Kidney (tissue), 14 donors: ENCODE data around the gene SLC66A2. TPM values are rescaled to one million over a fixed set of nuclear protein-coding genes. Genes with fewer than 3 reads are reported as not detected.
"Not testable (repeated sequence)": the region's sequence is repeated elsewhere in the genome, so short reads cannot be mapped to it uniquely, and the experiment has no call there.

Source experiments
- DNase-seq, 5 donors: peaks; one replicate each; pipeline ENCODE4 v3.0.0-alpha.2; 2013 to 2020
- FAIRE-seq: peaks from 2 replicates; lab custom pipeline; 2012; peaks lifted over from hg19 to GRCh38; lab: Jason Lieb, UNC
- H3K27ac ChIP-seq, 2 donors: one replicate each; pipeline ENCODE4 v1.7.0; 2013; ENCODE audit warnings: low read depth in 2 of 2, low read length in 2 of 2, inconsistent platforms in 1 of 2
- H3K27me3 ChIP-seq: one replicate; pipeline ENCODE4 v1.7.1; 2013; ENCODE audit warnings: low read length, inconsistent platforms; ENCODE audit not compliant: control insufficient read depth, insufficient read depth
- H3K36me3 ChIP-seq, 3 donors: one replicate each; pipeline versions ENCODE4 v1.7.0 to v1.7.1; 2013; ENCODE audit warnings: low read length in 3 of 3, control low read depth in 1 of 3, inconsistent platforms in 1 of 3; ENCODE audit not compliant: insufficient read depth in 3 of 3, control insufficient read depth in 2 of 3
- H3K4me1 ChIP-seq, 3 donors: one replicate each; pipeline versions ENCODE4 v1.7.0 to v1.7.1; 2013; ENCODE audit warnings: low read length in 3 of 3, inconsistent platforms in 1 of 3, low read depth in 1 of 3; ENCODE audit not compliant: control insufficient read depth in 2 of 3, insufficient read depth in 2 of 3
- H3K4me3 ChIP-seq, 3 donors: one replicate each; pipeline versions ENCODE4 v1.7.0 to v1.8.1; 2013; ENCODE audit warnings: low read length in 3 of 3, control low read depth in 1 of 3, inconsistent platforms in 1 of 3
- H3K9ac ChIP-seq, 3 donors: one replicate each; pipeline versions ENCODE4 v1.7.0 to v1.7.1; 2013; ENCODE audit warnings: low read length in 3 of 3, control low read depth in 1 of 3, inconsistent platforms in 1 of 3
- H3K9me3 ChIP-seq, 3 donors: one replicate each; pipeline versions ENCODE4 v1.7.0 to v1.7.1; 2013; ENCODE audit warnings: low read length in 3 of 3, control low read depth in 1 of 3, inconsistent platforms in 1 of 3; ENCODE audit not compliant: control insufficient read depth in 2 of 3, insufficient read depth in 1 of 3
- CTCF ChIP-seq: IDR thresholded peaks from 3 replicates; pipeline ENCODE4 v1.5.1; 2012; ENCODE audit warnings: mild to moderate bottlenecking, moderate library complexity, borderline replicate concordance; ENCODE audit not compliant: insufficient read depth; ENCODE audit errors: extremely low read depth
- intact Hi-C: fragments of 100-400 bp; cut with DNase I; formaldehyde crosslinking; loops from one replicate; pipeline ENCODE4 v1.11.1; 2022
- polyA plus RNA-seq: library from polyadenylated mRNA; stranded (reverse); fragments of 350-450 nt; fragmentation: Illumina TruSeq; extraction: RNeasy Lipid Tissue Mini Kit (QIAGEN cat#74804); gene quantifications from one replicate; pipeline ENCODE4 v1.2.3, GENCODE V29; 2014; ENCODE audit warnings: low read depth, low replicate concordance; ENCODE audit not compliant: insufficient read depth
- total RNA-seq: library from RNA; stranded (reverse); fragmentation: NEBNext Ultra II Directional; extraction: Animal tissue kit (Norgen Biotek cat#: 25700); gene quantifications from one replicate; pipeline ENCODE4 v1.2.1, GENCODE V29; 2021
- donor health status: control.
- donor health status: control.
- donor health status: control.
- donor health status: control.
- donor health status: control.
- donor health status: DM: yes; HTN: yes; CAD: no.
- donor health status: Normal renal cell carcinoma (clear cell type).

The SLC66A2 gene
- total and polyA plus RNA-seq, 2 donors from 2014 or later: 41.9 to 45.5 TPM

GRCh38 chr18:79960921-79961526 lies 9.6 kb upstream of the SLC66A2 start:
- H3K4me1 ChIP-seq: peaks cover 0 to 10% (median 7%) of the 10 kb centered on the region in 3 donors
- intact Hi-C loops: no loop called here

GRCh38 chr18:79960161-79960801 lies 8.8 kb upstream of the SLC66A2 start:
- H3K9me3 ChIP-seq, H3K4me3 ChIP-seq, FAIRE-seq, H3K4me1 ChIP-seq, H3K27ac ChIP-seq, H3K27me3 ChIP-seq, H3K36me3 ChIP-seq, intact Hi-C loops, H3K9ac ChIP-seq: not testable (repeated sequence)
- DNase-seq: peak in 1 of 5 donors; percentile 32

More at GRCh38 chr18:79960921-79961526, 9.6 kb upstream of the SLC66A2 start:
- Histone ChIP-seq H3K36me3 (no peaks in the 10 kb centered on the region), H3K27me3 (no peaks in the 10 kb centered on the region), H3K4me3 (no peak overlapping the region), H3K9me3 (no peaks in the 10 kb centered on the region), H3K27ac (no peak overlapping the region), H3K9ac (no peak overlapping the region)
- DNase-seq: no peak
- FAIRE-seq: no peak
- TF ChIP-seq CTCF: no peak

DNA sequence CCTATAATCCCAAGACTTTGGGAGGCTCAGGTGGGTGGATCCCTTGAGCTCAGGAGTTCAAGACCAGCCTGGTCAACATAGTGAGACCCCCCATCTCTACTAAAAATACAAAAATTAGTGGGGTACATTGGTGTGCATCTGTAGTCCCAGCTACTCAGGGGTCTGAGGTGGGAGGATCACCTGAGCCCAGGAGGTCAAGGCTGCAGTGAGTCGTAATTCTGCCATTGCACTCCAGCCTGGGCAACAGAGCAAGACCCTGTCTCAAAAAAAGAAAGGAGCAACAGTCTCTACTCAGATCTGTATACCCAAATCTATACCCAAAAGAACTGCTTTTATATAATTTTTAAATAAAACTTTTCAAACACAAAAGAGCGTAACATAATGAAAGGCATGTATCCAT lies 7.5 kb upstream of the SLC66A2 start:
- DNase-seq (no peak), FAIRE-seq (no peak)
- peaks cover 0 to 5% (median 4%) of the 10 kb centered on the region in 3 donors for H3K4me1 ChIP-seq
- H3K27ac ChIP-seq: no peak overlapping the region
- no peaks in the 10 kb centered on the region for H3K27me3 ChIP-seq
- no peaks in the 10 kb centered on the region for H3K9me3 ChIP-seq
- intact Hi-C loops: no loop called here
- H3K36me3 ChIP-seq: no peaks in the 10 kb centered on the region
- no peak overlapping the region for H3K4me3 ChIP-seq
- no peak for TF ChIP-seq CTCF
- no peak overlapping the region for H3K9ac ChIP-seq

GRCh38 chr18:79956276-79956675 lies 4.8 kb upstream of the SLC66A2 start:
- intact Hi-C loops: no loop called here
- Histone ChIP-seq H3K27ac (no peak overlapping the region), H3K9ac (no peak overlapping the region), H3K9me3 (no peaks in the 10 kb centered on the region), H3K4me1 (peaks cover 0 to 5% (median 2%) of the 10 kb centered on the region in 3 donors), H3K27me3 (no peaks in the 10 kb centered on the region), H3K36me3 (no peaks in the 10 kb centered on the region), H3K4me3 (no peak overlapping the region)
- DNase-seq: no peak
- no peak for TF ChIP-seq CTCF
- no peak for FAIRE-seq
